Thyroid gland (tissue), 4 donors: Measurements from ENCODE around the gene HLF. TPM values are rescaled to one million over a fixed set of nuclear protein-coding genes. Genes with fewer than 3 reads are reported as not detected.
"Not testable (repeated sequence)": the region's sequence is repeated elsewhere in the genome, so short reads cannot be mapped to it uniquely, and the experiment has no call there.

Experiments
- DNase-seq, 2 donors: peaks; one replicate each; pipeline ENCODE4 v3.0.0-alpha.2; 2019
- H3K27ac ChIP-seq, 3 donors: fragments of 200-600 bp; sonication (generic); 1 replicate in 2 of 3; 2 replicates in 1 of 3; pipeline ENCODE4 v1.5.1; 2016 to 2019; ENCODE audit warnings: mild to moderate bottlenecking in 1 of 3, moderate library complexity in 1 of 3
- H3K27me3 ChIP-seq: fragments of 200-600 bp; sonication (generic); one replicate; pipeline ENCODE4 v1.5.1; 2019
- H3K36me3 ChIP-seq, 2 donors: fragments of 200-600 bp; sonication (generic); one replicate each; pipeline ENCODE4 v1.5.1; 2016 to 2019
- H3K4me1 ChIP-seq, 2 donors: fragments of 200-600 bp; sonication (generic); one replicate each; pipeline ENCODE4 v1.5.1; 2017 to 2019
- H3K4me3 ChIP-seq, 3 donors: fragments of 200-600 bp; sonication (generic); replicated peaks in 1 of 3; 1 replicate in 2 of 3; 2 replicates in 1 of 3; pipeline ENCODE4 v1.5.1; 2016; ENCODE audit warnings: mild to moderate bottlenecking in 1 of 3
- H3K9me3 ChIP-seq: fragments of 200-600 bp; sonication (generic); one replicate; pipeline ENCODE4 v1.5.1; 2017
- POLR2A ChIP-seq, 2 donors: fragments of 450-650 bp; IDR thresholded peaks; one replicate each; pipeline ENCODE4 v1.6.1; 2017; ENCODE audit warnings: antibody characterized with exemption in 2 of 2, mild to moderate bottlenecking in 2 of 2, moderate library complexity in 1 of 2
- WGBS, 2 donors: methylation state at CpG; one replicate each; pipeline ENCODE4 v1.1.5; 2017; 5-methylcytosine and 5-hydroxymethylcytosine counted together
- intact Hi-C: fragments of 100-400 bp; cut with DNase I; formaldehyde crosslinking; loops from one replicate; pipeline ENCODE4 v1.15.1; 2023
- total RNA-seq, 4 donors: library from RNA; depleted of rRNA; stranded (reverse); fragments of >200 nt; gene quantifications; one replicate each; pipeline ENCODE4 v1.2.3, GENCODE V29; 2016
- TF ChIP-seq, protein P1 (sequence below), 6 experiments: fragments of 200-600 bp in 3 of 6; fragments of 450-650 bp in 3 of 6; sonication (generic) in 3 of 6; IDR thresholded peaks; one replicate each; pipeline ENCODE4 v1.5.1; 2016 to 2019; ENCODE audit warnings: antibody characterized with exemption in 6 of 6, mild to moderate bottlenecking in 2 of 6, inconsistent platforms in 1 of 6, moderate library complexity in 1 of 6

The HLF gene
- total RNA-seq, 4 donors from 2014 or later: 39.4 to 54.1 (median 51.7) TPM

DNA sequence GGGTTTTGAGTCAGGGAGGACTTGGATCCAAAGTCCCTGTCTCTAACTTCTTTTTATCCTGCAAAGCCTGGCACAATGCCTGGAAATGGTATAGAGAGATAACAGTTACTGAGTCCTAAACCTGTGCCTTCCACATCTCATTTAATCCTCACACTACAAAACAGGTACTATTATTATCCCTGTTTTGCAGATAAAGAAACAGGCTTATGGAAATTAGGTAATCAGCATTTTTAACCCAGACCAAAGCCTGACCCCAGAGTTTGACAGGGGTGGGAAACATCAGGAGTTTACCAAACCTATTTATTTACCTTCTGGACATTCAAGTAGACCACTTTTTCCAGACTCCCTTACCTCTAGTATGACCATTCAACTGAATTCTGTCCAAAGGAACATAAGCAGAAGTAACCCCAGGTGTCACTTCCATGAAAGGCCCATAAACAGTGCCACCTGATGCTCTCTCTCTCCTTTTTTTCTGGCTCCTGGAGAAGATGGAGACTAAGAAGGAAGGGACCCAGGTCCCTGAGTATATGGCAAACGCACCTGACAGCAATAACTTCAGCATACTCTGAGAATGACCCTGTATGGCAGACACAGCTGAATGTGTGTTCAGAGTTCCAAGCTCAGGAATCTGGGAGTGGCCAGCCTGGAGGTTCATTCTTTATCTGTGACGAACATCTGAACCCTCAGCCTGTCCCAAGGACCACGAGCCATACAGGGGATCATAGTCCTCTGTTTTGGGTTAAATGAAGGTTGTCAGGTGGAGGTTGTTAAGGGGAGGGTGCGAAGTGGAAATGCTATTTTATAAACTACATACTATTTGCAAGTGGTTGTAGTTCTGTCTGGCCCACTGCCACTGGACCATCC is 62.7 kb downstream of the HLF start:
- Histone ChIP-seq H3K27me3 (no peaks in the 10 kb centered on the region), H3K27ac (no peak overlapping the region), H3K4me3 (no peak overlapping the region), H3K9me3 (no peaks in the 10 kb centered on the region), H3K4me1 (no peaks in the 10 kb centered on the region), H3K36me3 (no peaks in the 10 kb centered on the region)
- intact Hi-C loops: no loop called here
- DNase-seq: no peak
- WGBS, 2 donors: 85 to 87% methylated on average over 4 of the region's 4 CpGs
- TF ChIP-seq, protein P1, sequence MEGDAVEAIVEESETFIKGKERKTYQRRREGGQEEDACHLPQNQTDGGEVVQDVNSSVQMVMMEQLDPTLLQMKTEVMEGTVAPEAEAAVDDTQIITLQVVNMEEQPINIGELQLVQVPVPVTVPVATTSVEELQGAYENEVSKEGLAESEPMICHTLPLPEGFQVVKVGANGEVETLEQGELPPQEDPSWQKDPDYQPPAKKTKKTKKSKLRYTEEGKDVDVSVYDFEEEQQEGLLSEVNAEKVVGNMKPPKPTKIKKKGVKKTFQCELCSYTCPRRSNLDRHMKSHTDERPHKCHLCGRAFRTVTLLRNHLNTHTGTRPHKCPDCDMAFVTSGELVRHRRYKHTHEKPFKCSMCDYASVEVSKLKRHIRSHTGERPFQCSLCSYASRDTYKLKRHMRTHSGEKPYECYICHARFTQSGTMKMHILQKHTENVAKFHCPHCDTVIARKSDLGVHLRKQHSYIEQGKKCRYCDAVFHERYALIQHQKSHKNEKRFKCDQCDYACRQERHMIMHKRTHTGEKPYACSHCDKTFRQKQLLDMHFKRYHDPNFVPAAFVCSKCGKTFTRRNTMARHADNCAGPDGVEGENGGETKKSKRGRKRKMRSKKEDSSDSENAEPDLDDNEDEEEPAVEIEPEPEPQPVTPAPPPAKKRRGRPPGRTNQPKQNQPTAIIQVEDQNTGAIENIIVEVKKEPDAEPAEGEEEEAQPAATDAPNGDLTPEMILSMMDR (IDR thresholded peaks at IDR 0.05): no peak
- no peak for TF ChIP-seq POLR2A (IDR thresholded peaks at IDR 0.05)

- H3K9me3 ChIP-seq, H3K4me3 ChIP-seq, H3K27me3 ChIP-seq, H3K27ac ChIP-seq, DNase-seq, H3K36me3 ChIP-seq, intact Hi-C loops, H3K4me1 ChIP-seq: not testable (repeated sequence)
- 78 to 86% methylated on average over 2 of the region's 2 CpGs for WGBS, 2 donors
Measured at GRCh38 chr17:55328514-55328913, 63.8 kb downstream of the HLF start.

GRCh38 chr17:55330344-55330933 is 65.7 kb downstream of the HLF start:
- TF ChIP-seq, protein P1 (IDR thresholded peaks at IDR 0.05): no peak
- TF ChIP-seq POLR2A (IDR thresholded peaks at IDR 0.05): no peak
- H3K27ac ChIP-seq: no peak overlapping the region
- H3K27me3 ChIP-seq: no peaks in the 10 kb centered on the region
- no peak overlapping the region for H3K4me3 ChIP-seq
- H3K4me1 ChIP-seq: peaks cover 0 to 16% of the 10 kb centered on the region in 2 donors
- H3K36me3 ChIP-seq: no peaks in the 10 kb centered on the region
- no peaks in the 10 kb centered on the region for H3K9me3 ChIP-seq
- WGBS, 2 donors: 83 to 88% methylated on average over 8 of the region's 8 CpGs
- intact Hi-C loops: no loop called here
- DNase-seq: no peak

- DNase-seq: peak; percentile 51 to 61
- intact Hi-C loops: no loop called here
- no peak overlapping the region for H3K27ac ChIP-seq
Measured at GRCh38 chr17:55332296-55333041, 67.7 kb downstream of the HLF start.

DNA sequence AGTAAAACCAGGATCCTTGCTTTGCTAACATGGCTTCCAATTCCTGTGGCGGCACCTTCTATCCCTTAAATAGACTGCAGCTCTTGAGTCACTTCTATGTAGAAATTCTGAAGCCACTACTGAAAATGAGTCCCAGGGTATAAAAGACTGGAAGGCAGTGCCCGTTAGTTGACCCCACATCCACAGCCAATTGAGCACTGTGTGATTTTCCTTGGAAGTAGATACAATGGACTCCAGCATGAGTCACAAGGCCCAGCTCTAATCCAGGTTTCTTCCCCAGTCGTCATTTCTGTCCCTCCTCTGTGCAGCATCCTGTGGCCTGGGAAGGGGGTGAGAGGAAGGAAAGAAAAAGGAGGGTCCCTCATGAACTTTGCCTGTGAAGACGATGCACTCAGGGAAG is 69.5 kb downstream of the HLF start:
- Histone ChIP-seq H3K4me3 (no peak overlapping the region), H3K27me3 (no peaks in the 10 kb centered on the region), H3K27ac (no peak overlapping the region), H3K36me3 (no peaks in the 10 kb centered on the region), H3K9me3 (no peaks in the 10 kb centered on the region), H3K4me1 (peaks cover 0 to 17% of the 10 kb centered on the region in 2 donors)
- intact Hi-C loops: no loop called here
- TF ChIP-seq, protein P1 (IDR thresholded peaks at IDR 0.05): no peak
- no peak for TF ChIP-seq POLR2A (IDR thresholded peaks at IDR 0.05)
- DNase-seq: no peak
- 72 to 81% methylated on average over 4 of the region's 4 CpGs for WGBS, 2 donors

More at GRCh38 chr17:55332296-55333041, 67.7 kb downstream of the HLF start:
- H3K9me3 ChIP-seq: no peaks in the 10 kb centered on the region
- 57 to 72% methylated on average over 15 of the region's 15 CpGs for WGBS, 2 donors
- TF ChIP-seq, protein P1 (IDR thresholded peaks at IDR 0.05): no peak
- no peak for TF ChIP-seq POLR2A (IDR thresholded peaks at IDR 0.05)
- H3K36me3 ChIP-seq: no peaks in the 10 kb centered on the region
- no peaks in the 10 kb centered on the region for H3K27me3 ChIP-seq
- peaks cover 0 to 17% of the 10 kb centered on the region in 2 donors for H3K4me1 ChIP-seq
- H3K4me3 ChIP-seq: no peak overlapping the region
